Activated T-cell treated with anti-CD3 and anti-CD28 coated beads, Interleukin-2, amount 50 U/mL, for 24 hours (primary cell): Measurements from ENCODE around the gene ANKS1B.

Experiments used
- DNase-seq: peaks from one replicate; pipeline ENCODE4 v3.0.0-alpha.2; 2020
- H3K27ac Mint-ChIP-seq: 2 replicates; pipeline ENCODE4 v1.8.0; 2020; ENCODE audit warnings: mild to moderate bottlenecking, mixed read lengths
- H3K27me3 Mint-ChIP-seq: 2 replicates; pipeline ENCODE4 v1.8.0; 2020; ENCODE audit warnings: mixed read lengths
- H3K36me3 Mint-ChIP-seq: 2 replicates; pipeline ENCODE4 v1.8.0; 2020; ENCODE audit warnings: low read depth, mixed read lengths
- H3K4me1 Mint-ChIP-seq: 2 replicates; pipeline ENCODE4 v1.8.0; 2020; ENCODE audit warnings: low read depth, mixed read lengths
- H3K4me3 Mint-ChIP-seq: 2 replicates; pipeline ENCODE4 v1.8.0; 2020; ENCODE audit warnings: mild to moderate bottlenecking, moderate library complexity, mixed read lengths
- H3K9me3 Mint-ChIP-seq: 2 replicates; pipeline ENCODE4 v1.8.0; 2020; ENCODE audit warnings: mixed read lengths

ANKS1B gene

GRCh38 chr12:99224237-99224636, 760.5 kb downstream of the ANKS1B start:
- Mint-ChIP-seq H3K4me1 (no peaks in the 10 kb centered on the region), H3K27ac (no peak overlapping the region), H3K36me3 (no peaks in the 10 kb centered on the region), H3K9me3 (peaks cover 3% of the 10 kb centered on the region), H3K27me3 (no peaks in the 10 kb centered on the region), H3K4me3 (no peak overlapping the region)
- no peak for DNase-seq

GRCh38 chr12:99223579-99223978, 761.2 kb downstream of the ANKS1B start:
- no peaks in the 10 kb centered on the region for H3K27me3 Mint-ChIP-seq
- no peak for DNase-seq
- H3K9me3 Mint-ChIP-seq = peaks cover 3% of the 10 kb centered on the region
- H3K36me3 Mint-ChIP-seq = no peaks in the 10 kb centered on the region
- H3K4me3 Mint-ChIP-seq = no peak overlapping the region
- H3K27ac Mint-ChIP-seq = no peak overlapping the region
- no peaks in the 10 kb centered on the region for H3K4me1 Mint-ChIP-seq

GRCh38 chr12:99213047-99213446, 771.7 kb downstream of the ANKS1B start:
- Mint-ChIP-seq H3K9me3 (peaks cover 3% of the 10 kb centered on the region), H3K27me3 (no peaks in the 10 kb centered on the region), H3K36me3 (no peaks in the 10 kb centered on the region), H3K4me3 (no peak overlapping the region), H3K4me1 (no peaks in the 10 kb centered on the region), H3K27ac (no peak overlapping the region)
- DNase-seq = no peak

GRCh38 chr12:99212275-99212674, 772.5 kb downstream of the ANKS1B start:
- no peak for DNase-seq
- no peaks in the 10 kb centered on the region for H3K27me3 Mint-ChIP-seq
- peaks cover 3% of the 10 kb centered on the region for H3K9me3 Mint-ChIP-seq
- H3K4me1 Mint-ChIP-seq = no peaks in the 10 kb centered on the region
- no peaks in the 10 kb centered on the region for H3K36me3 Mint-ChIP-seq
- no peak overlapping the region for H3K27ac Mint-ChIP-seq
- no peak overlapping the region for H3K4me3 Mint-ChIP-seq

DNA sequence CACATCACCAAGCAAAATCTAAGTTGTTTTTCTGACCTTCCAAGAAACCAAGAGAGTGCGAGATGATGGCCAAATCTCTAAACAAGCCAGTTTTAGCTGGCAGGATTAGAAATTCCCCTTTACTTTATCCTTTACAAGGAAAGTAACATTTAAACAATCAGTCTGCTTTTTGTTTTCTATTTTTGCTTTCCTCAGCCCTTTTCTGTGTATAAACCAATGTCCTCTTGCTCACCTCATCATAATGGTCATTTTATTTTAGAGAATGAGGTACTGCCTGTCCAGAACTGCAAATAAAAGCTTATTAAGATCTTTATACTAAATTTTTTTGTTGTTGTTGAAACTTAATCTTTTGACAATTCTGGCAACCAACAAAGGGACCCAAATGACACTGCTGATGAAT, 779.6 kb downstream of the ANKS1B start:
- no peak for DNase-seq
- H3K36me3 Mint-ChIP-seq = no peaks in the 10 kb centered on the region
- no peaks in the 10 kb centered on the region for H3K27me3 Mint-ChIP-seq
- H3K4me3 Mint-ChIP-seq = no peak overlapping the region
- peaks cover 5% of the 10 kb centered on the region for H3K9me3 Mint-ChIP-seq
- no peak overlapping the region for H3K27ac Mint-ChIP-seq
- no peaks in the 10 kb centered on the region for H3K4me1 Mint-ChIP-seq

DNA sequence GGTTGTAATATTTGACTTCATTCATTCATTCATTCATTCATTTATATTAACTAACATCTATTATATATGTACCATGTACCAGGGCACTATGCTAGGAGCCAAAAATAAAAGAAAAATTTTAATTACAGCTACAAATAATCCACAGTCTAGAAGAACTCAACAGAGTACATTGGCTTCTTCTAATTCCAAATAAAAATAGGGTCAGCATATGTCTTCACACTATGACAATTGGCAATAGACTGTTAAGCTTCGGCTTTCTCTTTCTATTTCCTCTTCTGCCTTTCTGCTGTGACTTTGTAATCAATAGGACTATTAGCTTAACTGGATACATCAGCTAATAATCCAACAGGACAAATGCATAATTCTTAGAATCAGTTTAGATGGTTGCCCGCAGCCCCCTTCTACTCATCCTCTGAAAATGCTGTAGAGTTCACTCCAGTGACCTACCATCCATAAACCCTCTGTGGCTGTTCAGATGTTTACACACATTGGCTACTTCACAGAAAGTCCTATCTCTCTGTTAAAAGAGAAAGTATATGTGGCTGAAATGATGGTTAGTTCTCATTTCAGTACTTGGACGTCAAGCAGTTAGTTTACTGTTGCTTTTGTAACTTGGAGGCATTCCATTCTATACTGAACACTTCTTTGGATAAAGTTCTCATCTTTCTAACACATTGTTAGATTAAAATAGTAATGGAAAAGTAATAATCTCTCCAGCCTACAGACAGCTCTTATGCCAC, 782.7 kb downstream of the ANKS1B start:
- Mint-ChIP-seq H3K4me3 (no peak overlapping the region), H3K27ac (no peak overlapping the region)

DNA sequence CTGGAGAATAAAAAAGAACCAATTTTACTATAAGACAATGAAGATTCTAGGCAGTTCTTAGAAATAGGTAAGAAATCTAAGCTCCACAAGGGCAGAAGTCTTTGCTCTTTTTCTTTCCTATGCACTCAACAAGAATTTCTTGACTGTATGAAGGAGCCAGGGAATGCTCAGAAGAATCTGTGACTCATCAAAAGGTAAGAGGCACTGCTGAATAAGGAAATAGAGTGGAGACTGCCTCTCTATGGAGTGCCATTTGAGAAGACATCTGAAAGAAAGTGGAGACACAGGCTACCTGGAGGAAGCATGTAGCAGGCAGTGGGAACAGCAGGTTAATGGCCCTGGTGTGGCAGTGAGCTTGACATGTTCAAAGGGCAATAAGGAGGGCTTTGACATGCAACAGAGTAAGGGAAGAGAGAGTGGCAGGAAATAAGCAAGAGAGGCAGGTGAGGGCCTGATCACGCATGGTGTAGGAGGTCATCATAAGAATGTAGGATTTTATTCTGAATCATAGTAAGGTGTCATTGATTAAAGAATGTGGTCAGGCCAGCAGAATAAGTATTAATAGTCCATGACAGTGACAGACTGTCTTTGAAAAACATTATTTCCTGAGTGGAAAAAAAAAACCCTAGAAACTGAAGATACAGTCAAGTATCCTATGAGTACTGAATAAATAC, 783.9 kb downstream of the ANKS1B start:
- H3K36me3 Mint-ChIP-seq = no peaks in the 10 kb centered on the region
- no peak overlapping the region for H3K4me3 Mint-ChIP-seq
- no peaks in the 10 kb centered on the region for H3K27me3 Mint-ChIP-seq
- H3K9me3 Mint-ChIP-seq = peaks cover 7% of the 10 kb centered on the region
- H3K4me1 Mint-ChIP-seq = no peaks in the 10 kb centered on the region
- H3K27ac Mint-ChIP-seq = no peak overlapping the region
- DNase-seq = no peak

More for the DNA sequence above, 782.7 kb downstream of the ANKS1B start:
- Mint-ChIP-seq H3K36me3 (no peaks in the 10 kb centered on the region), H3K4me1 (no peaks in the 10 kb centered on the region), H3K27me3 (no peaks in the 10 kb centered on the region), H3K9me3 (peaks cover 7% of the 10 kb centered on the region)
- no peak for DNase-seq

- H3K9me3 Mint-ChIP-seq = peaks cover 2% of the 10 kb centered on the region
- H3K27me3 Mint-ChIP-seq = no peaks in the 10 kb centered on the region
- H3K4me3 Mint-ChIP-seq = no peak overlapping the region
- no peak for DNase-seq
- H3K36me3 Mint-ChIP-seq = no peaks in the 10 kb centered on the region
- H3K27ac Mint-ChIP-seq = no peak overlapping the region
- no peaks in the 10 kb centered on the region for H3K4me1 Mint-ChIP-seq
Observed at GRCh38 chr12:99195474-99195873, 789.3 kb downstream of the ANKS1B start.

DNA sequence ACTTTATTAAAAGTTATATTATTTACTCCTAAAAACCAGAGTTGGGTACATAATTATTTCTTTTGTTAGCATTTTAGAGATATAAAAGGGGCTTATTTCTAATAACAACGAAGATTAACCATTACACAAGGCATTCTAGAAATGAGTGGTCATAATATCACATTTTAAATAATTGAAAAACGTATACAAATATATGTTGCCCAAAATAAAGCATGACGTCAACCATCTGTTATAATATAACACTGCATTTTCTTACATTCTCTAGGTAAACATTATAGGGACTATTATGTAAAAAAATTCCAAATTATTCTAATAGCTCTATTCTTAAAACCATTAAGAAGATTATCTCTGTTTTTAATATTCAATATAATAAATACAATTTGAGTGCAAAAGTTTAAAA, 792.2 kb downstream of the ANKS1B start:
- H3K9me3 Mint-ChIP-seq = peaks cover 12% of the 10 kb centered on the region
- H3K4me1 Mint-ChIP-seq = no peaks in the 10 kb centered on the region
- H3K27ac Mint-ChIP-seq = no peak overlapping the region
- no peaks in the 10 kb centered on the region for H3K36me3 Mint-ChIP-seq
- H3K4me3 Mint-ChIP-seq = no peak overlapping the region
- no peaks in the 10 kb centered on the region for H3K27me3 Mint-ChIP-seq
- no peak for DNase-seq

GRCh38 chr12:99176871-99177270, 807.9 kb downstream of the ANKS1B start:
- Mint-ChIP-seq H3K4me3 (no peak overlapping the region), H3K9me3 (peaks cover 11% of the 10 kb centered on the region), H3K27ac (no peak overlapping the region), H3K36me3 (no peaks in the 10 kb centered on the region), H3K4me1 (no peaks in the 10 kb centered on the region), H3K27me3 (no peaks in the 10 kb centered on the region)
- DNase-seq = no peak

- Mint-ChIP-seq H3K4me1 (no peaks in the 10 kb centered on the region), H3K9me3 (no peaks in the 10 kb centered on the region), H3K36me3 (no peaks in the 10 kb centered on the region), H3K27ac (no peak overlapping the region), H3K27me3 (no peaks in the 10 kb centered on the region), H3K4me3 (no peak overlapping the region)
- DNase-seq = no peak
Observed at GRCh38 chr12:99170461-99170860, 814.3 kb downstream of the ANKS1B start.

- Mint-ChIP-seq H3K4me1 (no peaks in the 10 kb centered on the region), H3K27me3 (no peaks in the 10 kb centered on the region), H3K9me3 (no peaks in the 10 kb centered on the region), H3K27ac (no peak overlapping the region), H3K4me3 (no peak overlapping the region), H3K36me3 (no peaks in the 10 kb centered on the region)
- DNase-seq = no peak
Observed at GRCh38 chr12:99170037-99170436, 814.7 kb downstream of the ANKS1B start.

- DNase-seq = no peak
- no peaks in the 10 kb centered on the region for H3K36me3 Mint-ChIP-seq
- H3K4me1 Mint-ChIP-seq = no peaks in the 10 kb centered on the region
- H3K27ac Mint-ChIP-seq = no peak overlapping the region
- peaks cover 4% of the 10 kb centered on the region for H3K9me3 Mint-ChIP-seq
- no peak overlapping the region for H3K4me3 Mint-ChIP-seq
- H3K27me3 Mint-ChIP-seq = no peaks in the 10 kb centered on the region
Observed at GRCh38 chr12:99157946-99158345, 826.8 kb downstream of the ANKS1B start.

GRCh38 chr12:99154983-99155336, 829.8 kb downstream of the ANKS1B start:
- Mint-ChIP-seq H3K9me3 (no peaks in the 10 kb centered on the region), H3K36me3 (no peaks in the 10 kb centered on the region), H3K27ac (no peak overlapping the region), H3K4me3 (no peak overlapping the region), H3K4me1 (no peaks in the 10 kb centered on the region), H3K27me3 (no peaks in the 10 kb centered on the region)
- DNase-seq = no peak

DNA sequence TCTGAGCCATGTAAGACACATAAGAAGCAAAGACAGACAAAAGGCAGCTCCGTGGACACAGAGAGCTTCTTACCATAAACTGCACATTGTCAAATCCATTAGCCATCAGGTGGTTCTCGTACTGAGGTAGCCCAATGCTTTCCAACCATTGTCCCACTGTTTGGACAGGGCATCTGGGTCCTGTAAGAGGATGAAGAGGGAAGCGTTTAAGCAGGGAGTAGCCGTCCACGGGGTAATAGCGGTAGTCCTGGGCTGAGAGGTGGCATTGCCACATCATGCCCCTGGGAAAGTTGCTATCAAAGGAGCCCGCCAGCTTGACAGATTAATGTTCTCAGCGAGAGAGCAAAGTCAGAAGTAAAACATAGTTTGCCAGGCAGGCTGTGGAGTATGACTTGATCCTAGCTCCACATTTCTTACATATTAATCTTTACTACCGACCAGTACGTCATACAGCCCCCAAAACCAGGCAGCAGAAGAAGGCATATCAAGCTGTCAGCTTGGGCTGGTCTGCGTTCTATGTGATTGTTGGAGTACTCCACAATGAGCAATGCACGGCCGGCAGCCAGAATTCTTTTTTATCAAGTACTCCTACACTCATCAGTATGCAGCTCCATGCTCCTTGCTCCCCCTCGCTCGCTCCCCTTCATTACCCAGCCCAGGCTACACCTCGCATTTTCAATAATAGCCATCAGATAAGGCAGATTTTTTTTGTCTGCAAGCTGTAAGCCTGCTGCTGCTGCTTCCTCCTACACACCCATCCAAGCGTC, 830.3 kb downstream of the ANKS1B start:
- Mint-ChIP-seq H3K27me3 (no peaks in the 10 kb centered on the region), H3K4me3 (no peak overlapping the region), H3K9me3 (no peaks in the 10 kb centered on the region), H3K4me1 (no peaks in the 10 kb centered on the region), H3K27ac (no peak overlapping the region), H3K36me3 (no peaks in the 10 kb centered on the region)
- DNase-seq = no peak
